NCI-H1417 (cell line): ENCODE results near the gene WIPF2.

Source experiments
- DNase-seq, 3 experiments: peaks; one replicate each; lab custom pipeline; 2025; lab: John Stamatoyannopoulos, UW

The WIPF2 gene

GRCh38 chr17:40247926-40248495 is 28.9 kb downstream of the WIPF2 start:
- DNase-seq = no peak

GRCh38 chr17:40248507-40248906 is 29.4 kb downstream of the WIPF2 start:
- no peak for DNase-seq

- peak in 1 of 3 experiments; percentile 25 for DNase-seq
Measured at GRCh38 chr17:40251576-40251975, 32.5 kb downstream of the WIPF2 start.

GRCh38 chr17:40253565-40253964 is 34.5 kb downstream of the WIPF2 start:
- DNase-seq = no peak

GRCh38 chr17:40259505-40259904 is 40.4 kb downstream of the WIPF2 start:
- no peak for DNase-seq

GRCh38 chr17:40260528-40260927 is 41.4 kb downstream of the WIPF2 start:
- DNase-seq = no peak

- DNase-seq = no peak
Measured at GRCh38 chr17:40264458-40265185, 45.5 kb downstream of the WIPF2 start.

GRCh38 chr17:40265337-40265736 is 46.2 kb downstream of the WIPF2 start:
- no peak for DNase-seq

GRCh38 chr17:40266882-40267281 is 47.8 kb downstream of the WIPF2 start:
- no peak for DNase-seq

GRCh38 chr17:40268141-40268712 is 49.1 kb downstream of the WIPF2 start:
- no peak for DNase-seq

GRCh38 chr17:40278414-40278813 is 59.3 kb downstream of the WIPF2 start:
- no peak for DNase-seq

- no peak for DNase-seq
Measured at GRCh38 chr17:40279402-40279801, 60.3 kb downstream of the WIPF2 start.

- DNase-seq = no peak
Measured at GRCh38 chr17:40281663-40282062, 62.6 kb downstream of the WIPF2 start.

GRCh38 chr17:40283662-40284061 is 64.6 kb downstream of the WIPF2 start:
- no peak for DNase-seq

GRCh38 chr17:40284085-40284713 is 65.1 kb downstream of the WIPF2 start:
- peak in 1 of 3 experiments; percentile 19 for DNase-seq

GRCh38 chr17:40286473-40286872 is 67.4 kb downstream of the WIPF2 start:
- DNase-seq = no peak

- DNase-seq = no peak
Measured at GRCh38 chr17:40287159-40287493, 68.0 kb downstream of the WIPF2 start.

GRCh38 chr17:40287494-40288369 is 68.6 kb downstream of the WIPF2 start, which contains the start of gene CDC6:
TSS of gene CDC6 (plus strand) at chr17:40287879. CDS start at chr17:40289421, 1,542 bp downstream.
- DNase-seq = peak; percentile 99 to 100 (median 99)

- DNase-seq = peak; percentile 9 to 60 (median 25)
Measured at GRCh38 chr17:40290629-40291280, 71.7 kb downstream of the WIPF2 start.

- no peak for DNase-seq
Measured at GRCh38 chr17:40291281-40291664, 72.2 kb downstream of the WIPF2 start.

GRCh38 chr17:40293363-40293762 is 74.3 kb downstream of the WIPF2 start:
- DNase-seq = no peak
